Activated CD4-positive, alpha-beta T cell treated with anti-CD3 and anti-CD28 coated beads, Interleukin-2, Interleukin-6, amounts not matched to agents 100 ng/mL and 50 ng/mL, durations not matched to agents 16 hours and 8 hours (primary cell): ENCODE results near the gene LANCL1.
A peak's percentile ranks its signal among the peaks of the same experiment; 100 is the strongest.
"Not testable (repeated sequence)": the region's sequence is repeated elsewhere in the genome, so short reads cannot be mapped to it uniquely, and the experiment has no call there.

Experiments used
- DNase-seq: peaks from one replicate; pipeline ENCODE4 v3.0.0-alpha.2; 2020

LANCL1 gene

DNA sequence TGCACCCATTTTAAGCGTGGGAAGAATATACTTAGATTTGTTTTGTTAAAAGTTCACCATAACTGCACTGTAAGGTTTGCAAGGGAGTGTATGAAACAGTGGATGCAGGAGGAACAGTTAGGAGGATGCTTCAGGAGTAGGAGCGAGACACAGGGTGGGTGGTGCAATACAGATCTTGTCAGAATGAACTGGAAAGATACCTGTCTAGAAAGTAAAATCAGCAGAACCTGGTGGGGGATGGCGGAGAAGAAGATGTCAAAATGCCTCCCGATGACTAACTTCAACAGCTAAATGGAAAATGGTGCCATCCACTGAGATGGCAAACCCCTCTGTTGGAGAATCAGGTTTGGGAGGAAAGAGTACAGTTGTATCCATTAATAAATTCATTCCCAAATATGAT, 18.2 kb downstream of the LANCL1 start:
- no peak for DNase-seq

DNA sequence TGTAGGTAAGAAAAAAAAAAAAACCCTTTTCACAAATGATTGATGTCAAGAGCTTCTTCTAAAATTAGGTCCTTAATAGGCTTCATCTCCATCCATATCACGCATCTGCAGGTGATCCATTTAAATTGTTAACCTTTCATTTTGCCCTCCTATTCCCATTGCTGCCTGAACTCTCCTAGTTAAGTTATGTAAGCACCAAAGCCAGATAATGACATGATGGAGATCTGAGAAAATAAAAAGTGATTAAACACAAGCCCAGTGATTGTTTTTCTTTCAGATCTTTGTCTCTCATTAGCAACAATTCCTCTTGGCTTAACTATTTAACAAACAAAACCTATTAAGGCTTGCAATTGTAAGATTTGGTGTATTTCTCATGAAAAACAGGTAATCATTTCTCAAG, 20.0 kb downstream of the LANCL1 start:
- DNase-seq, result no peak

DNA sequence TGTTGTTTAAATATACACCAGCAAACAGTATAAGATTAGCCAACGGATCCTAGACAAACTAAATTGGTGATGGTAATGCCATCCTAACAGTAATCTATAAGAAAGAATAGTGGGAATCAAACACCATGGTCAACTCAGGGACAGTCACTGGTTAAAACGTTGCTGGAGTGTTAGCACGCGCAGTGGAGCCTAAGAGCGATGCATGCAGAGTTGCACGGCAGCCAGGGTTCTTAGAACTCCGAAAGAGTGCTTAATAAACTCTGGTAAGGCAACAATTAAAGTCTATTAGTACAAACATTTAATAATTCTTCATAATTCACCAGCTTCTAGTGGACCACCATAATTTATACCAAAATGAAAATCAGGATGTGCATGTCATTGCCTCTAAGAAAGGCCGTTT, 22.2 kb downstream of the LANCL1 start:
- DNase-seq, result no peak

DNA sequence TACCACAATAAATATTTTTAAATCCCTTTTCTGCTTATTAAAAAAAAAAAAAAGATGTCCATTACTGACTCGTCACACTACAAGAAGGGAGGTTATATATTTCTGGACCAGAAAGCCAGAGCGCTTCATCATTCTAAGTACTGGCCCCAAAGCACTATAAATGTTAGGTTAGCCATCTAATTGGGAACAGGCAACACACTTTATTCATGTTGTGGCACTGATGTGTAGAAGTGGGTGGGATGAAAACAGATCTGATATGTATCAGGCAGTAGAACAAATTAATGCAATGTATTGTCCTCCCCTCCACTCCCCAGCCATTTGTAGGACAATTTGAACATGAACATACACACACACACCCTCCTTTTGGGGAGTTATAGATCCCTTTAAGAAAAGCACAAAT, 24.4 kb downstream of the LANCL1 start:
- DNase-seq, result no peak

DNA sequence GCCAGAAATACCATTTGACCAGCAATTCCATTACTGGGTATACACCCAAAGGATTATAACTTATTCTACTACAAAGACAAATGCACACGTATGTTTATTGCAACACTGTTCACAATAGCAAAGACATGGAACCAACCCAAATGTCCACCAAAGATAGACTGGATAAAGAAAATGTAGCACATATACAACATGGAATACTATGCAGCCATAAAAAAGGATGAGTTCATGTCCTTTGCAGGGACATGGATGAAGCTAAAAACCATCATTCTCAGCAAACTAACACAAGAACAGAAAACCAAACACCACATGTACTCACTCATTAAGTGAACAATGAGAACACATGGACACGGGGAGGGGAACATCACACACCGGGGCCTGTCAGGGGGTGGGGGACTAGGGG, 25.6 kb downstream of the LANCL1 start:
- not testable (repeated sequence) for DNase-seq

DNA sequence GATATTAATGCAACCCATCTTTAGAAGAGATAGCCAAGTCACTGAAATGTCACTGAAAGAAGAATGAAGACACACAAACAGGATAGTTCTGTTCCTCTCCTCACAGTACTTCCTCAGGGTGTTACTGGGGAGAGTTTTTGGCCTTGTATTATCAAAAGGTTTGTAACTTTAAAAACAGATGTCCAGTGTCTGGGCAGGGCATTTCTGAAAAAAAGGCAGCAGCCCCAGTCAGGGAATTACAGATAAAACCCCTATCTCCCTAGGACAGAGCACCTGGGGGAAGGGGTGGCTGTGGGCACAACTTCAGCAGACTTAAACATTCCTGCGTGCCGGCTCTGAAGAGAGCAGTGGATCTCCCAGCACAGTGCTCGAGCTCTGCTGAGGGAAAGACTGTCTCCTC, 30.8 kb downstream of the LANCL1 start:
- DNase-seq, result no peak

DNA sequence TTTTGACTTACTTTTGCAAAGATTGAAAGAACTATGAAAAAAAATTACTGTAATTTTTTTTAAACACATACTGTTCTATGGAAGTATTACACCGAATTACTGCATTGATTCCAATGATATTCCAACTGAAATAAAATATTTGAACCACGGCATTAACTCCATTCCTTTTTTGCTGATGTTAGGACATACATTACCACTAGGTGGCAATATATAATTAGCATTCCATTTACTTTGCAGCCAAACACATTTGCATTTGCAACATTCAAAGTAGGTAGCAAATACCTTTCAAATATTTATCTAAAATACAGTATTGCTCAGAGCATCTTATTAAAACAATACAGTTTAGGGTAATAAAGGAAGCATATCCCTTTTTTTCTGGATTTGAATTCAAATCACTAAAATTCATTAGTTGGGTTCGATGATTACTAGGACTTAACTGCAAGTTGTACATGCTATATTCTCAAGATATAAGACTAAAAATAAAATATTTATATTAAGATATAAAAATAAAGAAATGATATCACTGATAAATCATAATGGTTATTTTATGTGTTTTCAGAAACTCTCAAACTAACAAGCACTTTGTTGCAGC, 31.3 kb downstream of the LANCL1 start:
- DNase-seq, result peak; percentile 6

DNA sequence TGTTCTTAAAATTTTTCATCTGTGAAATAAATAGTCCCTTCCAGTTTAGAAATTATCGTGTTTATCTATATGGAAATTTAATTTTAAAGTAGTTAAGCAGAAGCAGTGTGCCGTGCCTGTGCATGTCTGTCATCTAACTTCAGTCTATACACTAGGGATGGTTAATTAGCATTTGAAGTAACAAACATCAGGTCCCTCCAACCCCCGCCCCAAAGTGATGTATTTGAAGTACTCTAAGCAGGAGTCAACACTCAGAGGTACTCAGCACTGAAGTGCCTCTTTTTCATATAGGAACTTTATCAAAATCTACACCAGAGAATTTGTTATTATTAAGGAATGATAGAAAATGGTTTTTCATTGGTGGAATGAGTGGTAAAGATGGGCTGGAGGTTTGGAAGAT, 33.0 kb downstream of the LANCL1 start:
- DNase-seq, result no peak

DNA sequence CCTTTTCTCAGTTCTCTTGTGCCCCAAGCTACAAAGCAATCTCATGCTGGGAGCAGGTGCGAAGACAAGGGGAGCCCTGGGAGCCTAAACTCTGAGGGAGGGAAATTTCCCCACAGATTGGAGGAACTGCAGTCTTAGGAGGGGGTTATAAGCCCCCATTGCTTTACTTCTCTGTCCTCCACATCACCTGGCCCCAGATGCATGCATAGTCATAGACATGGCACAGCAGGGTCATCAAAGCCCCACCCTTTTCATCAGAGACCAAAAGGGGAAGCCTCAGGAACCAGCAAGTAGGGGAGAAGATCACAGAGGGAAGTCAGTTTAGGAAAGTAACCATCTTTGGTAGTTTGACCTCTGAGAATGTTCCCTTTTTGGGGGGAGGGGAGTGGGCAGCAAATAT, 33.7 kb downstream of the LANCL1 start:
- no peak for DNase-seq

DNA sequence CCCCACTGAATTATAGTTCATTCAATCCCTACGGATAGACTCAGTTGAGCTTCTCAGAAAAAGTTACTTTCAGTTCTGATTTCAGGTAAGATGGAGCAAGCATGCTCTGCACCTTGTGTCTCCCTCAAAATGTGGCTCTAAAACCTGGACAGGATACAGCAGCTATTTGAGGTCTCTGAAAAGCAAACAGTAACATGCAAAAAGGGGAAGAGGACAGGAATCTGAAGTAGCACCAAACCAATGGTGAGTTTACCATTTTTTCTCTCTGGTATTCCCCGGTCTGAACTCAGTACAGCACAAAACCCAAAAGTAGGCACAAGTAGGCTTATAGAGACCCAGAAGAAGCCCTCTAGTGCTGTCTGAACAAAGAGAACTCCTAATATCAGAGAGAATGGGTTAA, 34.1 kb downstream of the LANCL1 start:
- no peak for DNase-seq

DNA sequence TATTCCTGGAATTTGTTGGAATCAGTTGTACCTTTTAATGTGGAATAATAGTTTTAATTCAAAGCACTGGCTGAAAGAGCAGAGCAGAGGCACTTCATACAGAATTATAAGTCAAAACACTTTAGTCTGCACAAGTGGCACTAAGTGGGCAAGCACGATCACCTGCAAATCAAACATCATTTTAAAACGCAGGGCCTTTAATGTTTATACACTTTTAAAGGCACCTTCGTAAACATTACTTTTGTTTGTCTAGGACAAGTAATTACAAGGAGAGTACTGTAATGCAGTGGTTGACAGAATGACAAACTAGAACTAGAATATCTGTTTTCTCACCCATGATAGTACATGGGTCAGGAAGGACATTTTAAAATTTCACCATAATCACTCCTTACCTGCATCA, 36.4 kb downstream of the LANCL1 start:
- DNase-seq, result no peak

DNA sequence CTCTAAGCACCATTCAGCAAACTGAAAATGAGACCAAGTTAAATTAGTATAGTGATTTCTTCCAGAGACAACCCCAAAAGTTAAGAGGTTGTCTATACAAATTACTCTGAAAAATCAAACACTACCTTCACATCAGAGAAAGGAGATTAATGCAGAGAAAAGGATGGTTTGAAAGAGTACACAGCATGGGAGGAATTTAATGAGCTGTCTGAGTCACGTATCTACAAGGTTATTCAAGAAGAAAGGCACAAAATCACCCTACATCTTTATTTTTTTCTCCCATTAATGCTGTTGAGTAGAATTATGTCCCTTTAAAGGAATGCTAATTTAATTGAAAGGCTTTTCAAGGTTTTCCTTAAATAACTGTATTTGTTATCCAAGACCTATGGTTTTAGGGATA, 41.1 kb downstream of the LANCL1 start:
- DNase-seq, result no peak

DNA sequence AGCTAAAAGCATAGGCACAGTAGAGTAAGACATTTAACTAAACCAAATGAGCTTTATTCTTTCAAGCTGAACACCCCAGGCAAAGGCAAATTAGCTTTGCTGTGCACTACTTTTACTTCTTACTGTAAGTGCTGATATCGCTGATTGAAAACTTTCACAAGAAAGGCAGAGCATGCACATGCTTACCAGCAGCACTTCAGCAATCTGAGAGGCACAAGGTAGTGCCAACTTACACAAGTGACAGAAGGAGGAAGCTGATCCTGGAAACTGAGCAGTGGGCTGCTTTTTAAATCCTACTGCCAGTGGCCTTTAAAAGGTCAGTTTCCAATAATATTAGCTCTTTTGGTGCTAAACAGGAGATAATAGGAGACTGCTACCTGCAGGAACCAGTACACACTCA, 43.9 kb downstream of the LANCL1 start:
- DNase-seq, result no peak

DNA sequence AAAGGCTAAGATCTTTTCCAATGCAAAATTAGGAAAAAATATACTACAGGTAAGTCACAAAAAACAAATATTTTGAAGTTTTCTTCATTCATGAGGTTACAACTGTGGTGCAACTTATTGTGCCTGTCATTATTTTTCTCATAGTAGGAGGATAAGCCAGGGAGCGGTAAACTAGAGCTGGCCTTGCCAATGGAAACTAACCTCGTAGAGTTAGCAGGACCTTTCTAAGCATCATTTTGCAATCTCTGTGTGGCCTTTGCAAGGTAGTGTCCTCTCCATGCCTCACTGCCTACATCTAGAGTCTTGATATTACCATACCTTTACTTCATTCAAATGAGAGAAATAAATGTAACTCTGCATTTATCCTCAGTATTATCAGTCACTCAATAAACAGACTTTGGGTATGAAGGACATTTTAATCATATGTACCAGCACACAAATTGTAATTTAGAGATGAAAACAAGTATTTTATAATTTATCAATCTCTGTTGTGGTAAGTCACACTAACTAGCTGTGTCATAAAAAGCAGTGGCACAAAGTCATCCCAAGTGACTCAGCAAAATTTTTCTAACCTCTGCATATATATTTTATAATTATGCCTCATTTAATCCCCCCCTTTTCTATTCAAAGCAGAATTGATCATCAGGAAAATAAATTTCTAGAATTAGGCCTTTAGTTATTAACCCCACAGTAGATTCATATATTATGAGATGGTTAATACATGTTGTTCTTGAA, 47.0 kb downstream of the LANCL1 start:
- DNase-seq, result no peak

DNA sequence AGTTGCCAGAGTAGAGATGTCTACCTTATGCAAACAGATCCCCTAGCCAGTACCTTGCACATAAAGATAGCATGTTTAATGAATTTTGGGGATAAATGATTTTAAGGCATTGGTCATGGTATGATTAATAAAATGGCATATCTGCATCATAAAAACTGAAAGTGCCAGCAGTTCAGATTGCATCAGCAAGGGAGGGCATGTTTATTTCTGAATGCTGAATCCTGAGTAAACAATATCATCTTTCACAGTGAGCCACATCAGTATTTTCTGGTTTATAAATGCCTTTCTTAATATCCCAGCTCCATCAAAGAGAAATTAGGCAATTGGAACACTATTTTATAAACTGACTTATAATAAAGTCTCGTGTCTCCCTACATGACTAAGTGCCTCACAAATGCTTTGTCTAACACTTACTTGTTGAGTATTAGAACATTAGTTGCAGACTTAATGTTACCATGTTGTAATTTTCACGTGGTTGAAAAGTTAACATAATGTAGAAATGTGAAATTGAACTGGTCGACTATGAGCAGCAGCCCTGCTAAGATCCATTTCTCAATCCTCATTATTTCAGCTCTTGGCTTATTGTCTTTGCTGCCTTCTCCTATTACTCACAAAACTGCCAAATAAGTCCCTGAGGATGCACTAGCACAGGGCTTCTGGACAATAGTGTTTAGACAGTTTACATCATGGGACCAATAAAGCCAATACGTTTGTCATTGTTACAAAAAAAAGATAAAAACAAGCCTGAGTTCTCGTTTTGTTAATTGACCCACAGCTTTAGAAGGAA, 48.0 kb downstream of the LANCL1 start:
- no peak for DNase-seq

DNA sequence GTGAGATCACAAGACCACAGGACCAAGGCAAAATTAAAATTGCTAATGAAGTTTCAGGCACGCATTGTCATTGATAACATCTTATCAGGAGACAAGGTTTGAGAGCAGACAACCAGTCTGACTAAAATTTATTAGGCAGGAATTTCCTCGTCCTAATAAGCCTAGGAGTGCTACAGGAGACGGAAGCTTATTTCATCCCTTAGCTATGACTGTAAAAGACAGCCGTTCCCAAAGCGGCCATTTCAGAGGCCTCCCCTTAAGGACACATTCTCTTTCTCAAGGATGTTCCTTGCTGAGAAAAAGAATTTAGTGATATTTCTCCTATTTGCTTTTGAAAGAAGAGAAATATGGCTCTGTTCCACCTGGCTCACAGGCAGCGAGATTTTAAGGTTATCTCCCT, 49.2 kb downstream of the LANCL1 start:
- not testable (repeated sequence) for DNase-seq

DNA sequence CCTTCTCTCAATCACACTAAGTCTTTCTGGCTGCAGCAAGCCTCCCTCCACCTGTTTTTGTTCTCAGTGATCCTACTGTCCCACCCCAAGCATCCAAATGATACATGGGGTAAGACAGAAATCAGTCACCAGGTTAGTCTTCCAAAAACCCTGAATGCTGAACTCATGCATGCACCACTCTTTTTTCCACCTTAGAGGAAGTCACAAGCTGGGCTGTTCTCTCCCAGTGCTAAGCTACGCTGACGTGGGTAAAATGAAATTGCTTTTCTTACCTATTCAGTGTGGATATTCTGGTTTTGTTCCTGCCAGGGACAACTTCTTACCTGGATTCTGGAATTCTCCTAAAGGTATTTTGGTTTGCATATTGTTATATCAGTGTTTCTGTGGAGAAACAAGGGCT, 54.2 kb downstream of the LANCL1 start:
- DNase-seq, result no peak

DNA sequence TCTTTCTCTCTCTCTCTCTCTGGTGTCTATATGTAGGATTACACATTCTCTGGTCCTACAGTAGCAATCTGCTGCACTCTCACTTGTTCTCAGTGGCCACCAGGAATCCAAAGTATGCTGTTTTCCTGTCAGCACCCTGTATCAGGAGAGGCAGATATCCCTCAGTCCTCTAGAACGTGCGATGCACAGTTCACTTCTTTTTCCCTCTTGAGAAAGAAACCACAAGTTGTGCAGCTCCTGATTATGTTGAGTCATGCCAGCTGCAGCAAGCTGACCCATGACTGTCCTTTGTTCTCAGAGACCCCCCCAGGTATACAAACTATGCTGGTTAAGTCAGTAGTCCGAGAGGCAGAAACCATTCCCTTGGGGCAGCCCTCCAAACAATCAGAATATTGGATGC, 54.6 kb downstream of the LANCL1 start:
- DNase-seq, result no peak

DNA sequence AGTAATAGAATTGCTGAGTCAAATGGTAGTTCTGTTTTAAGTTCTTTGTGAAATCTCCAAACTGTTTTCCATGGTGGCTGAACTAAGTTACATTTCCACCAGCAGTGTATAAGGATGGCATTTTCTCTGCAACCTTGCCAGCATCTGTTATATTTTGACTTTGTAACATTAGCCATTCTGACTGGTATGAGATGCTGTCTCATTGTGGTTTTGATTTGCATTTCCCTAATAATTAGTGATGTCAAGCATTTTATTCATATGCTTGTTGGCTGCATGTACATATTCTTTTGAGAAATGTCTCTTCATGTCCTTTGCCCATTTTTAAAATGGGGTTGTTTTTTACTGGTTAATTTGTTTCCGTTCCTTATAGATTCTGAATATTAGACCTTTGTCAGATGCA, 63.9 kb downstream of the LANCL1 start:
- DNase-seq, result no peak

DNA sequence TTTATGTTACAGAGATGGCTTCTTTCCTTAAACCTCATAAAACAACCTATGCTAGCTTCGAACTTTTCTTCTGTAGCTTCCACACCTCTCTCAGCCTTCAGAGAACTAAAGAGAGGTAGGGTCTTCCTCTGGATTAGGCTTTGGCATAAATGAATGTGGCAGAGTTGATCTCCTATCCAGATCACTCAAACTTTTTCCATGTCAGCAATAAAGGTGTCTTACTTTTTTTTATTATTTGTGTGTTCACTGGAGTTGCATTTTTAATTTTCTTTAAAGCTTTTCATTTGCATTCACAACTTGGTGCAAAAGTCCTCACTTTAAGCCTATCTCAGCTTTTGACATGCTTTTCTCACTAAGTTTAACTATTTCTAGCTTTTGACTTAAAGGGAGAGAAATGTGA, 66.0 kb downstream of the LANCL1 start:
- DNase-seq, result no peak

DNA sequence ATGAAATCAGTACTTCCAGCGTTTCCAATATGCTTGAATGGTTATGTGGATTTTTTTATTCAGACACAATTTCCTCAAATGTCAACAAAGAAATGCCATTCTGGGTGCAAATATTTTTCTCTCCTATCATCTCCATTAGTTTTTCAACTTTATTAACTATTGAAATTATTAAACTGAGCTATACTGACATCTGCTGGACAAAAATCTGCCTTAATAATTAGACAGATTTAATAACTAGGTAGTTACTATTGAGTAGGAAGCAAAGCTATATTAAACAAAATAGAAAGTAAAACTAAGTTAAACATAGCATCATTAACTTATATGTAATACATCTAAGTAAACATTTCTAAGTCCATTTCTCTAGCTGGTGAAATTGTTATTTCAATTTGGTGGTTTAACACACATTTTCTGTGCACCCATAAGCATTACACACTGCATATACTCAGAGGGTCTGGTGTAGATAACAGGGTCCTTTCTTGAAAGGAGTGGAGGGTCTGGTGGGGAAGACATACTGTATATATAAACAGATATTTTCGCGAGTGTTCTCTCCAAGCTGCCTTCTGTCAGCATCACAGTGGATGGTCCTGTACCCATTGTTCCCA, 77.0 kb downstream of the LANCL1 start:
- no peak for DNase-seq

DNA sequence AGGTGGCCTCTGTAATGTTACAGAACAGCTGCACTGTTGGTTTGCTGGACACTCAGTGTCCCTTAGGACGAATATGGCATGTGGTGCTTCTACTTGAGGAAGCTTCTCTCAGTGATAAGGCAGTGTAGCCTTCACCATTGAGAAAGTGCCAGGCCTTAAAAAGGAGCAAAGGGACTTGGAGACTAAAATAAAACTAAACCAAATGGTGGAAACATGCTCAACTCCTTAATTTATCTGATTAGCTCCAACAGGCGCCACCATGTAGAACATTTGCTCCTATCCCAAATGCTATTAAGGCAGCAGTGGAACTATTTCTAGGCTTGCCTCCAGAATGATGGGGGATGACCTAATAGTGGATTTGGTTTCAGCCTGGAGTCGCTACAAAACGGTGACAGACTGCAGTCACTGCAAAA, 84.1 kb downstream of the LANCL1 start:
- DNase-seq, result no peak

DNA sequence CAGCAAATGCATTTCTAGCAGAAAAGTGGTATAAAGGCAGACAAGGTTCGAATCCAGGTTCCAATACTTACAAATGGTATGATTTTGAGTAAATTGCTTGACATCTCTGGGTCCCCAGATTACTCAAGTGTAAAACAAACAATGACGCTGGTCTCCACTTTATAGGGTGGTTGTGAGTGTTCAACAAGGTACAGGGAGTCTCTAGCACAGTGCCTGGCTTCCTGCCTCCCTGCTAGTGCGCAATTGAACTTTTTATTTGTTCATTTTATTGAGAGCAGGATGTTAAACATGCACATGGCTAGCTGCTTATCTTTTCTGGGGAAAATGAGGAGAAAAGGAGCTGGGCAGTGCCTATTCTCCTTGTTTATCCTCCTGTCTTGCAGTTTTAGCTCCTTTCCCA, 86.7 kb downstream of the LANCL1 start:
- DNase-seq, result no peak

DNA sequence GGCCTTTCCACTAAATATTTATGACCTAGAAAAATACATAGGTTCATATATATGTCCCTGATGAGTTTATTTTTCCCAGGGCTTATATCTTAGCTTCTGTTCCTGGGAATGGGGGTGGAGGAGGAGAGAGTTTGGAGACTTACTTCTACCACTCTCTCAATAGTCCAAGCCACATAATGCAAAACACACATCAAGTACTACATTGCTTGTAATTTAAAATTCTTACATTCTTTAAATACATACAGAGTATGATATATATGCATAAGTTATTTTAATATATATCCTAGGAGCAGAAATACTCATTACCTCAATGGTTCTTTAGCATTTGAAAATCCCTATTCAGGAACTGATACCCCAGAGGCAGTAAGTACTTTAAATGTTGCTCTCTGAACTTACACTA, 88.4 kb downstream of the LANCL1 start:
- no peak for DNase-seq
